ENCODE data around the gene FUBP3.

Gene FUBP3

GRCh38 chr9:130675396-130675795 is 96.0 kb downstream of the FUBP3 start:
- Histone ChIP-seq H3K4me3 (ENCODE audit: low read length) (no peak overlapping the region), H3K36me3 (replicated peaks; ENCODE audit: low read depth, low read length) (no peaks in the 10 kb centered on the region), H3K9ac (ENCODE audit: low read length) (no peak overlapping the region), H3K4me1 (ENCODE audit: low read length) (no peaks in the 10 kb centered on the region), H3K9me3 (ENCODE audit: insufficient read depth, low read length) (no peaks in the 10 kb centered on the region), H4K20me1 (ENCODE audit: insufficient read depth, low read length) (no peaks in the 10 kb centered on the region), H3K4me2 (ENCODE audit: low read length) (no peak overlapping the region), H3K27me3 (ENCODE audit: low read depth, low read length) (no peaks in the 10 kb centered on the region), H3K27ac (ENCODE audit: low read length) (no peak overlapping the region), H2AFZ (ENCODE audit: low read depth, low read length) (no peak overlapping the region), H3K79me2 (ENCODE audit: low read length) (no peaks in the 10 kb centered on the region)
- no peak for TF ChIP-seq EZH2phosphoT487 (IDR thresholded peaks at IDR 0.05; ENCODE audit: low read depth)
- no peak for TF ChIP-seq CTCF (IDR thresholded peaks at IDR 0.05; ENCODE audit: low read depth, low read length)

GRCh38 chr9:130677252-130677651 is 97.9 kb downstream of the FUBP3 start:
- no peaks in the 10 kb centered on the region for H3K9me3 ChIP-seq (ENCODE audit: insufficient read depth, low read length)
- H3K4me1 ChIP-seq (ENCODE audit: low read length) = no peaks in the 10 kb centered on the region

GRCh38 chr9:130680836-130681768 is 101.7 kb downstream of the FUBP3 start:
- Histone ChIP-seq H3K4me1 (ENCODE audit: low read length) (0 out of 2 replicates have a peak, but pooled peaks cover 2% of the 10 kb centered on the region), H3K36me3 (replicated peaks; ENCODE audit: low read depth, low read length) (no peaks in the 10 kb centered on the region), H3K4me2 (ENCODE audit: low read length) (peak overlapping the region; percentile 99), H4K20me1 (ENCODE audit: insufficient read depth, low read length) (no peaks in the 10 kb centered on the region), H3K27ac (ENCODE audit: low read length) (peak overlapping the region; percentile 85), H3K9ac (ENCODE audit: low read length) (peak overlapping the region; percentile 98), H3K27me3 (ENCODE audit: low read depth, low read length) (no peaks in the 10 kb centered on the region), H3K9me3 (ENCODE audit: insufficient read depth, low read length) (peaks cover 8% of the 10 kb centered on the region; the same call in 1 of the 2 replicates), H3K79me2 (ENCODE audit: low read length) (no peaks in the 10 kb centered on the region), H3K4me3 (ENCODE audit: low read length) (peak overlapping the region; percentile 100), H2AFZ (ENCODE audit: low read depth, low read length) (peak overlapping the region; percentile 94)
- TF ChIP-seq CTCF (IDR thresholded peaks at IDR 0.05; ENCODE audit: low read depth, low read length) = no peak
- TF ChIP-seq EZH2phosphoT487 (IDR thresholded peaks at IDR 0.05; ENCODE audit: low read depth) = no peak

More at GRCh38 chr9:130677252-130677651, 97.9 kb downstream of the FUBP3 start:
- no peaks in the 10 kb centered on the region for H3K79me2 ChIP-seq (ENCODE audit: low read length)
- H3K4me3 ChIP-seq (ENCODE audit: low read length) = no peak overlapping the region
- no peak overlapping the region for H3K27ac ChIP-seq (ENCODE audit: low read length)
- H2AFZ ChIP-seq (ENCODE audit: low read depth, low read length) = no peak overlapping the region
- H3K27me3 ChIP-seq (ENCODE audit: low read depth, low read length) = no peaks in the 10 kb centered on the region
- H3K36me3 ChIP-seq (replicated peaks; ENCODE audit: low read depth, low read length) = no peaks in the 10 kb centered on the region
- TF ChIP-seq CTCF (IDR thresholded peaks at IDR 0.05; ENCODE audit: low read depth, low read length) (no peak), EZH2phosphoT487 (IDR thresholded peaks at IDR 0.05; ENCODE audit: low read depth) (no peak)
- H3K4me2 ChIP-seq (ENCODE audit: low read length) = no peak overlapping the region
- H3K9ac ChIP-seq (ENCODE audit: low read length) = no peak overlapping the region
- no peaks in the 10 kb centered on the region for H4K20me1 ChIP-seq (ENCODE audit: insufficient read depth, low read length)

- no peaks in the 10 kb centered on the region for H3K27me3 ChIP-seq (ENCODE audit: low read depth, low read length)
- no peaks in the 10 kb centered on the region for H4K20me1 ChIP-seq (ENCODE audit: insufficient read depth, low read length)
- TF ChIP-seq CTCF (IDR thresholded peaks at IDR 0.05; ENCODE audit: low read depth, low read length) (no peak), EZH2phosphoT487 (IDR thresholded peaks at IDR 0.05; ENCODE audit: low read depth) (no peak)
- peak overlapping the region; percentile 98 for H3K9ac ChIP-seq (ENCODE audit: low read length)
- H3K4me2 ChIP-seq (ENCODE audit: low read length) = peak overlapping the region; percentile 99
- H3K36me3 ChIP-seq (replicated peaks; ENCODE audit: low read depth, low read length) = no peaks in the 10 kb centered on the region
- peaks cover 8% of the 10 kb centered on the region; the same call in 1 of the 2 replicates for H3K9me3 ChIP-seq (ENCODE audit: insufficient read depth, low read length)
- H3K79me2 ChIP-seq (ENCODE audit: low read length) = no peaks in the 10 kb centered on the region
- peak overlapping the region; percentile 100 for H3K4me3 ChIP-seq (ENCODE audit: low read length)
- H3K4me1 ChIP-seq (ENCODE audit: low read length) = peaks cover 4% of the 10 kb centered on the region; the same call in 1 of the 2 replicates
- H2AFZ ChIP-seq (ENCODE audit: low read depth, low read length) = peak overlapping the region; percentile 94
- peak overlapping the region; percentile 85 for H3K27ac ChIP-seq (ENCODE audit: low read length)
These were observed 102.5 kb downstream of the FUBP3 start for GRCh38 chr9:130681769-130682420.
